Spleen (tissue), 11 donors: ENCODE data around the gene FSHR. TPM values are rescaled to one million over a fixed set of nuclear protein-coding genes. Genes with fewer than 3 reads are reported as not detected.

Source experiments
- DNase-seq: peaks from one replicate; pipeline ENCODE4 v3.0.0-alpha.2; 2020
- H3K27ac ChIP-seq, 8 donors: fragments of 200-600 bp; sonication (generic) in 7 of 8; 1 replicate in 4 of 8; 2 replicates in 4 of 8; pipeline versions ENCODE4 v1.5.0 to v1.8.0; 2016 to 2021; ENCODE audit warnings: inconsistent platforms in 4 of 8, mild to moderate bottlenecking in 4 of 8, moderate library complexity in 1 of 8
- H3K27me3 ChIP-seq, 7 donors: fragments of 200-600 bp; sonication (generic) in 6 of 7; replicated peaks in 1 of 7; 1 replicate in 4 of 7; 2 replicates in 3 of 7; pipeline versions ENCODE4 v1.5.0 to v1.8.0; 2016 to 2021; ENCODE audit warnings: inconsistent platforms in 3 of 7, mild to moderate bottlenecking in 1 of 7
- H3K36me3 ChIP-seq, 6 donors: fragments of 200-600 bp; sonication (generic) in 5 of 6; 1 replicate in 4 of 6; 2 replicates in 2 of 6; pipeline versions ENCODE4 v1.5.0 to v1.8.0; 2016 to 2021; ENCODE audit warnings: inconsistent platforms in 2 of 6
- H3K4me1 ChIP-seq, 6 donors: fragments of 200-600 bp; sonication (generic) in 5 of 6; 1 replicate in 3 of 6; 2 replicates in 3 of 6; pipeline versions ENCODE4 v1.5.0 to v1.8.0; 2016 to 2021; ENCODE audit warnings: inconsistent platforms in 3 of 6
- H3K4me3 ChIP-seq, 8 donors: fragments of 200-600 bp; sonication (generic) in 7 of 8; 1 replicate in 4 of 8; 2 replicates in 4 of 8; pipeline versions ENCODE4 v1.5.0 to v1.8.0; 2016 to 2021; ENCODE audit warnings: inconsistent platforms in 4 of 8, mild to moderate bottlenecking in 4 of 8, moderate library complexity in 2 of 8
- H3K9me3 ChIP-seq, 8 donors: fragments of 200-600 bp; sonication (generic) in 7 of 8; 1 replicate in 4 of 8; 2 replicates in 4 of 8; pipeline versions ENCODE4 v1.5.0 to v1.8.0; 2016 to 2021; ENCODE audit warnings: inconsistent platforms in 4 of 8
- POLR2A ChIP-seq, 3 donors: fragments of 450-650 bp; IDR thresholded peaks; one replicate each; pipeline ENCODE4 v1.5.1; 2017; ENCODE audit warnings: antibody characterized with exemption in 3 of 3, mild to moderate bottlenecking in 1 of 3
- POLR2AphosphoS5 ChIP-seq, 3 donors: sonication (generic); formaldehyde crosslinking; IDR thresholded peaks; one replicate each; pipeline ENCODE4 v1.5.1; 2017; ENCODE audit warnings: antibody characterized with exemption in 3 of 3
- WGBS, 5 donors: extraction: QIAGEN DNeasy Blood & Tissue Kit in 3 of 5; methylation state at CpG; one replicate each; pipeline versions ENCODE4 v1.1.5 to v1.1.7; 2013 to 2018; 5-methylcytosine and 5-hydroxymethylcytosine counted together
- intact Hi-C: fragments of 100-400 bp; cut with DNase I; formaldehyde crosslinking; loops from one replicate; pipeline ENCODE4 v1.15.0; 2023; ENCODE audit warnings: low total_unique reads
- polyA plus RNA-seq, 3 donors: library from polyadenylated mRNA; stranded (reverse); fragments of 200-250 nt; gene quantifications; one replicate each; pipeline ENCODE4 v1.2.1, GENCODE V29; 2013
- total RNA-seq, 7 donors: library from RNA; depleted of rRNA in 3 of 7; stranded (reverse); fragments of >200 nt in 3 of 7; fragmentation: NEBNext Ultra II Directional in 4 of 7; extraction: Animal tissue kit (Norgen Biotek cat#: 25700) in 4 of 7; gene quantifications; one replicate each; pipeline versions ENCODE4 v1.1.0 to v1.2.1, GENCODE V29; 2016 to 2021
- TF ChIP-seq, protein P1 (sequence below), 11 experiments: fragments of 200-600 bp in 7 of 11; fragments of 450-650 bp in 4 of 11; sonication (generic) in 4 of 11; IDR thresholded peaks in 8 of 11; conservative IDR thresholded peaks in 3 of 11; 1 replicate in 7 of 11; 2 replicates in 4 of 11; pipeline versions ENCODE4 v1.4.0 to v1.8.0; 2016 to 2021; ENCODE audit warnings: antibody characterized with exemption in 11 of 11, inconsistent platforms in 4 of 11, mild to moderate bottlenecking in 1 of 11
- donor health status: healthy with polysubstance abuse.
- donor health status: DM: no; HTN: no; CAD: no; lungs with moderate emphysema.
- donor health status: DM: no; HTN: no; CAD: no.
- donor health status: Bipolar disorder and iron deficiency.
- donor health status: healthy.
- donor health status: DM: no; HTN: no; CAD: no.
- donor health status: DM: yes; HTN: yes; CAD: no.

FSHR gene
- total and polyA plus RNA-seq, 10 donors: 0.03 TPM; not detected in 9

DNA sequence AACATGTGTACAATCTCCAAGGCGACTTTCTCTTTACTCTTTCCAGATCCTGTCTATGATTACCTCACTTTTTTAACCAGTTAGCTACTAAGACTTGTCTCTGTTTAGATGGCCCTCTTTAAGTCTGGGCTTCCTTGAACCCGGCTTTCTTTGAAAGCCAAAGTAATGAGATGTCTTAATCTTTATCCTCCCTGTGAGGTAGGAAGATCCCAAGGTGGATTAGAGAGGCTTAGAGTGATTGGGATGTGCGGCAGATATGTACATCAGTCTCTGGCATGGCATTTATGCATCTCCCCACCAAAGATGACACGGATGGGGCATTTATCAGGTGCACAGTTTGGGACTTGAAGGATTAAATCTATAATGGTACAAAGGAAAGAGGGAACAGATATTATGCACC is 186.3 kb downstream of the FSHR start:
- Histone ChIP-seq H3K4me1 (no peaks in the 10 kb centered on the region), H3K27ac (no peak overlapping the region), H3K27me3 (no peaks in the 10 kb centered on the region), H3K4me3 (no peak overlapping the region), H3K9me3 (no peaks in the 10 kb centered on the region), H3K36me3 (no peaks in the 10 kb centered on the region)
- TF ChIP-seq POLR2A (IDR thresholded peaks at IDR 0.05) (no peak), POLR2AphosphoS5 (IDR thresholded peaks at IDR 0.05) (no peak)
- TF ChIP-seq, protein P1, sequence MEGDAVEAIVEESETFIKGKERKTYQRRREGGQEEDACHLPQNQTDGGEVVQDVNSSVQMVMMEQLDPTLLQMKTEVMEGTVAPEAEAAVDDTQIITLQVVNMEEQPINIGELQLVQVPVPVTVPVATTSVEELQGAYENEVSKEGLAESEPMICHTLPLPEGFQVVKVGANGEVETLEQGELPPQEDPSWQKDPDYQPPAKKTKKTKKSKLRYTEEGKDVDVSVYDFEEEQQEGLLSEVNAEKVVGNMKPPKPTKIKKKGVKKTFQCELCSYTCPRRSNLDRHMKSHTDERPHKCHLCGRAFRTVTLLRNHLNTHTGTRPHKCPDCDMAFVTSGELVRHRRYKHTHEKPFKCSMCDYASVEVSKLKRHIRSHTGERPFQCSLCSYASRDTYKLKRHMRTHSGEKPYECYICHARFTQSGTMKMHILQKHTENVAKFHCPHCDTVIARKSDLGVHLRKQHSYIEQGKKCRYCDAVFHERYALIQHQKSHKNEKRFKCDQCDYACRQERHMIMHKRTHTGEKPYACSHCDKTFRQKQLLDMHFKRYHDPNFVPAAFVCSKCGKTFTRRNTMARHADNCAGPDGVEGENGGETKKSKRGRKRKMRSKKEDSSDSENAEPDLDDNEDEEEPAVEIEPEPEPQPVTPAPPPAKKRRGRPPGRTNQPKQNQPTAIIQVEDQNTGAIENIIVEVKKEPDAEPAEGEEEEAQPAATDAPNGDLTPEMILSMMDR (IDR thresholded peaks at IDR 0.05 in 8 of 11, conservative IDR thresholded peaks at IDR 0.05 in 3 of 11): no peak
- no peak for DNase-seq
- intact Hi-C loops: no loop called here
- 75 to 82% (median 79%) methylated on average over 4 of the region's 4 CpGs for WGBS, 5 donors

DNA sequence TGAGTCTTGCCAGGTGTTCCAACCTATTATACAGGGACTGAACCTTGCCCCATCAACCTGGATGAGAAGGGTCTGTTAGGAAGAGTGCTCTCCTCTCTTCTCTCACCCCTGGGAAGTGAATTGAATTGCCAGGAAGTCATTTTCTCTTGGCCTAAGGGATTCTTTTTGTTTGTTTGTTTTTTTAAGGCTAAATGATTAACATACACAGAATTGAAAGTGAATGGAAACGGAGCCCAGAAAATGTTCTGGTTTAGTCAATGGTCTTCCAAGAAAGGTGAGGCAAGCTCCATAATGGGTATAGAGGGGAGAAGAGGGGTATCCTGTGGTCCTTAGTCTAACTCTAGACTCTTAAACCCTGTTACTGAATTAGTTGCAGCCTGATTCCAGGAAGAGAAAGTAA is 189.1 kb downstream of the FSHR start:
- no peak for DNase-seq
- intact Hi-C loops: no loop called here
- Histone ChIP-seq H3K4me1 (no peaks in the 10 kb centered on the region), H3K9me3 (no peaks in the 10 kb centered on the region), H3K27me3 (no peaks in the 10 kb centered on the region), H3K27ac (no peak overlapping the region), H3K4me3 (no peak overlapping the region), H3K36me3 (no peaks in the 10 kb centered on the region)
- no peak for TF ChIP-seq POLR2A (IDR thresholded peaks at IDR 0.05)
- WGBS, 5 donors: 67 to 83% (median 82%) methylated on average over 1 of the region's 1 CpG

DNA sequence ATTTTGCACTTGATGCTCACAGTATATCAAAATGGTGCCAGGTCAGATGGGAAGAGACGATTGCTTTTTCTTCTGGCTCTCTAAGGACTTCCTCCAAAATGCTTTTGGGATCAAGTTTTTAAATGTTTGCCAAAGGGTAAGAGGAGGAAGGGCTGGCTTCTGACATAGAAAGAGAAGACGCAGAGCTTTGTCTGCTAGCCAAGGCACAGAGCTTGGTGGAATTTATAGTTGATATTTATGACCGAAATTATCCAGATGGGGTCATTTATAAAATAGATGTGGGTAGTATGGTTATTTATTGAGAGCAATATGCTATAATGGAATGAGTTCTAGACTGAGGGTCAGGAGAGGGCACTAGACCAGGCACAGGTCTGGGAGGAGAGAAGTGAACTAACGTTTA is 193.3 kb downstream of the FSHR start:
- intact Hi-C loops: no loop called here
- Histone ChIP-seq H3K4me1 (no peaks in the 10 kb centered on the region), H3K4me3 (no peak overlapping the region), H3K9me3 (no peaks in the 10 kb centered on the region), H3K27me3 (no peaks in the 10 kb centered on the region), H3K36me3 (no peaks in the 10 kb centered on the region), H3K27ac (no peak overlapping the region)
- TF ChIP-seq POLR2AphosphoS5 (IDR thresholded peaks at IDR 0.05) (no peak), POLR2A (IDR thresholded peaks at IDR 0.05) (no peak)
- TF ChIP-seq, protein P1 (IDR thresholded peaks at IDR 0.05 in 8 of 11, conservative IDR thresholded peaks at IDR 0.05 in 3 of 11): no peak
- 61 to 80% (median 77%) methylated on average over 4 of the region's 4 CpGs for WGBS, 5 donors
- DNase-seq: no peak

- TF ChIP-seq POLR2AphosphoS5 (IDR thresholded peaks at IDR 0.05): no peak
- TF ChIP-seq POLR2A (IDR thresholded peaks at IDR 0.05): no peak
- no peaks in the 10 kb centered on the region for H3K4me1 ChIP-seq
- no peaks in the 10 kb centered on the region for H3K9me3 ChIP-seq
- H3K36me3 ChIP-seq: no peaks in the 10 kb centered on the region
- H3K27me3 ChIP-seq: no peaks in the 10 kb centered on the region
- H3K27ac ChIP-seq: no peak overlapping the region
- no peak overlapping the region for H3K4me3 ChIP-seq
- intact Hi-C loops: no loop called here
- no peak for DNase-seq
Observed at GRCh38 chr2:48954935-48955334, 199.4 kb downstream of the FSHR start.

DNA sequence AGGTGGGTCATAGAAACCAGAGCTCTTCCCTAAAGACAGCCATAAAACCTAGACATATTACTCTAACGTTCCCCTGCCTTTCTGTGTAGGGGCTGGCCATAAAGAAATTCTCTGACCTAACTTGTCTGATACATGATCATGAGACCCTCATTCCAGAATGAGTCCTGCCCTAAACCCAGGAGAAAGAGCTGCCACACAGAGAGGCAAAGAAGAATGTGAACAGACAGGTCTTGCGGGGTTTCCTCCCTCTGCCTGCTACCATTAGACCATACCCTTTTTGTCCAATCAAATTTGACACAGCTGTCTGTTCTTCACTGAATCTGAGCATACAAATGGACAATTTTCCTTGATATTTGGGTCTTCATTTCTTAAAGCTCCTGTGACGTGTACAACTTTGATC is 200.0 kb downstream of the FSHR start:
- no peak for DNase-seq
- H3K27me3 ChIP-seq: no peaks in the 10 kb centered on the region
- no peaks in the 10 kb centered on the region for H3K36me3 ChIP-seq
- WGBS, 5 donors: 86 to 95% (median 88%) methylated on average over 3 of the region's 3 CpGs
- no peaks in the 10 kb centered on the region for H3K4me1 ChIP-seq
- intact Hi-C loops: no loop called here
- TF ChIP-seq, protein P1 (IDR thresholded peaks at IDR 0.05 in 8 of 11, conservative IDR thresholded peaks at IDR 0.05 in 3 of 11): no peak
- TF ChIP-seq POLR2AphosphoS5 (IDR thresholded peaks at IDR 0.05) (no peak), POLR2A (IDR thresholded peaks at IDR 0.05) (no peak)
- no peaks in the 10 kb centered on the region for H3K9me3 ChIP-seq
- H3K27ac ChIP-seq: no peak overlapping the region
- no peak overlapping the region for H3K4me3 ChIP-seq
